Activated CD8-positive, alpha-beta memory T cell treated with anti-CD3 and anti-CD28 coated beads, Interleukin-2, amount 50 U/mL, for 48 hours (primary cell): ENCODE measurements around the gene ZNF511.

Experiments used
- DNase-seq: peaks from one replicate; pipeline ENCODE4 v3.0.0-alpha.2; 2020

The ZNF511 gene

DNA sequence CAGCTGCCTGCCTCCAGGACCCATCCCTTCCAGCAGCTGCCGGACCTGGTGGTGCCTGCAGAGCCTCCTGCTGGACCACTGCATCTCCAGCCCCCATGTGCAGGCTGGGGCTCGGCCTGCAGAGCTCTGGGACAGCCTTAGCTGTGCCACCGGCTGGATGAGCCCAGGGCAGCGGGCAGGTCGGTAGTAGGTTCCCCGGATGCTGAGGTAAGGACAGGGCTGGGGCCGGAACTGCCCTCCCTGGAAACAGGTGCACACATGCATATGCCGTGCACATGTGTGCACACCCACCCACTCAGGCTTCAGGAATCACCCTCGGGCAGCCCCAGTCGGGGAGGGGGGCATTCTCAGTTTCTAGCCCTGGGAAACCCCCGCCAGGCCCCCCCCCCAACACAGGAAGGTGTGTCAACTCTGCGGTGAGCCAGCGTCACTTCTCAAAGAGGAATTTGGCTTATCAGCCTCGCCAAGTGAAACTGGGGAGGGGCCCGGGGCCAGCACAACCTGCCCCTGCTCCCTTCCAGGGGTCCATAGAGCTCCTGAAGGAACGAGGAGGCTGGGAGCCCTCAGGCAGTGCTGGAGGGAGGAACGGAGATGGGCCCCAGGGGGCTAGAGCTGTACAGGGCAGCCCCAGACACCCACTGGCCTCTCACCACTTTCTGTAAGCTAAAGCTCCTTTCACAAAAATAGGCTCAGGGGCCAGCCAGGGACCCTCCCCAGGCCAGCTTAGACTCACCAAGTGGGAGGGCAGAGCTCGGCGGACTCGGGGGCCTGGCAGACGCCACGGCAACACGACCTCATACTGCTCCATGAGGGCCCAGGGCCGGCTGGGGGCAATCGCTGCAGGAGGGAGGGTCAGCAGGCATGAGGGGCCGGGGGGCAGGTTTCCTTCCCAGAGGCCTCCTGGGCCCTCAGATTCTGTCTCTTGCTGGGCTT lies 33.7 kb upstream of the ZNF511 start:
- peak; percentile 87 for DNase-seq

GRCh38 chr10:133275684-133276092 lies 33.0 kb upstream of the ZNF511 start:
- DNase-seq, result no peak

DNA sequence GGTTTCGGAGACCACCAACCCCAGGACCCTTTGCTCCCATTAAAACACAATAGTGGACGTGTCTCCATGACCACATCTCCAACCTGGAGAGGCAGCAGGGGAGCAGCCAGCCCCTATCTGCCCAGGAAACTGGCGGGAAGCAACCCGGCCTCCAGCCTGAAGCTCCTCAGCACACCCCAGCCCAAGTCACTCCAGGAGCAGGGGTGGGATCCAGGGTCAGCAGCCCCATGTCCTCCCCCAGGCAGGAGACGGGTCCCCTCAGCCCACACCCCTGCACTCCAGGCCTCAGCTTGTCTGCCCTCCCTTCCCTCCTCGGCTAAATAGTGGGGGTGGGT lies 32.6 kb upstream of the ZNF511 start:
- no peak for DNase-seq

DNA sequence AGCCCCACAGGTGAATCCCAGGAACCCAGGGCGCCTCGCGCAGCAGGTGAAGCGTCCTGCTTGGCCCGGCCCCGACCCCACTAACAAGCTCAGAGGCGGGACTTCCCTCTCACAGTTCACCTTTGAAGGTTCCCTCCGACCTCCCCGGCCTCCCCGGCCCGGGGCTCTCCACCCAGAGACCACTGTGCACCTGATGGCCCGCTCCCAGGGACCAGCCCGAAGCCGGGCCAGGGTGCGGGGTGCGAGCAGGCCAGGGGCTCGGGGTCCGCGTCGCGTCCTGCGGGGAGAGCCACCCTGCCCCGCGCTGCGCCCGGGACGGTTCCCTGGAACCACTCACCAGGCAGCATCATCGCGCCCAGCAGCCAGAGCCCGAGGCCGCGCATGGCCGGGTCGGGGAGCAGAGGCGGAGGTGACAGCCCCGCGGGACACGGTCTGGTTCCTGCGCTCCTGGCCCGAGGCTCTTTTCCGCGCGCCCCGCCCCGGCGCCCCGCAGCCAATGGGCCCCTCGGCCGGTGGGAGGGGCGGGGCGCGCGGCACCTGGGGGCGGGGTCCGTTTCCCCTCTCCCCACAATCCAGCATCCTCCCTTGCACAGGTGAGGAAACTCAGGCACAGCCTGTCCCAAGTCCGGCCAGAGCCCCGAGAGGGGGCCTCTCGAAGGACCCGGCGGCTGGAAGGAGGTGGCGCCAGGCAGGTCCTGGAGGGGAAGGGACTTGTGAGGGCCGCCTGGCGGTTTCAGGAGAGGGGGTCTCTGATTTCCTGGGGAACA lies 32.1 kb upstream of the ZNF511 start, which contains the start of gene ADAM8:
ADAM8 (minus strand) TSS at position 434 of the 767 bp plus-strand sequence; CDS start at position 383, 51 bp downstream.
- peak; percentile 87 for DNase-seq

DNA sequence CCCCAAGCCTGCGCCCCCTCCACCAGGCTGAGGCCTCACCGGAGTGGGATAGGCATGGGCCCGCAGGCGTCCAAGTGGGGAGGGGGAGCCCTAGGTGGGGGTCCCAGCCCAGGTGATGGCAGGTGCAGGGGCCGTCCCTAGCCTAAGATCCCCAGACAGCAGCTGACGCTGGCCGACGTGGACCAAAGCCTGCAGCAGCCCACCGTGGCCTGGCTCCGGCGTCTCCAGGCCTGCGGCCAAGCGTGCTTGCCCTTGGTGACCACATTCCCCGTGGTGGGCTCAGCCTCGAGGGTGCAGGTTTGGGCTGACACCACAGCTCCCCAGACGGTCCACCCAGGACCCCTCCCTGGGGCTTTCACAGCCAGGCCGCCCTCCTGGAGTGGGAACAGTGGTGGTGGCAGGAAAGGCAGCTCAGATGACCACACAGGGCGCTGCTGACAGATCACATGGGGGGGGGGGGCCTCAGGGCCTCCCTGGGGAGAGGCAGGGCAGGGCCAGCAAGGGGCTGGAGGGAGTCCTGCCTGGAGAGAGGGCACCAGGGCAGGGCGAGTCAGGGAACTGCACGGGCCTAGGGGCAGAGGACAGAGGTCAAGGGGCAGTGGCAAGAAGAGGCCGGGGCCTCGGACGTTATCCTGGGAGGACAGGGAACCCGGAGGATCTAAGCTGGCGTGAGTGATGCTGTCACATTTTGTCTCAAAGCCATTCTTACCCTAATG lies 31.3 kb upstream of the ZNF511 start:
- no peak for DNase-seq

GRCh38 chr10:133277993-133278576 lies 30.6 kb upstream of the ZNF511 start:
- no peak for DNase-seq

- DNase-seq, result no peak
These were observed 30.0 kb upstream of the ZNF511 start for GRCh38 chr10:133278577-133279265.

DNA sequence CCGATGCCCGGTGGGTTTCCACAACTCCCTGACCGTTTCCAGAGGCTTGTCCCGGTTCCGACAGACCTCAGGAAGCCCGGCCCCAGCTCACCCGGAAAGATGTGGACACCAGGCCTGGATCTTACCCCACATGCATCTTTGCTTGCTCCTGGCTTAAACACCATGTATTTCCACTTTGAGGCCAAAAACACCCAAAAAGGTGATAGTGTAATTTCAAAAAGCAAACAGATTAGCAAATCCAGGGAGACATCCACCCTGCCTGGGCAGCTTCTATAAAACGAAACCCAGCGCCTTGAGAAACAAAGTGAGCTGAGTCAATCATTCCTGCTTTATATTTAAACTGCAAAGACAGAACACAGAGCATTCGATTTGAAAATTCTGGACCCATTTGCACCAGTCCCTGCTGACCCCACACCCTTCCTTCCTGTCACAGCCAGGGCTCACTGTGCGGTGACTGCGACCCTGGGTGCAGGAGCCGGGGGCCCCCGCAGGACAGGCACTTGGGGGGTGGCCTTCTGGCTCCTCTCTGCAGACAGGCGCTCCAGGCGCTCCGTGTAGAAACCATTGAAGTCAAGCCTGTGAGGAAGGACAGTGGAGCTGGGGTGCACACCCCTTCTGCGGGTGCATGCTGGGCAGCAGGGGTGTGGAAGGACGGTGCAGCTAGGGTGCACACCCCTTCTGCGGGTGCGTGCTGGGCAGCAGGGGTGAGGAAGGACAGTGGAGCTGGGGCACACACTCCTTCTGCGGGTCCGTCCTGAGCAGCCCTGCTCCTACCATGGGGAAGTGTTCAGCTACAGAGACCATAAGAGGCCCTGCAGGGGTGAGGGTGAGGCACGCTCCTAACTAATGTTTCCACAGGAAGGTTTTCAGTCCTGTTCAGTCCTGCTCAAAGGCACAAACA lies 29.1 kb upstream of the ZNF511 start:
- no peak for DNase-seq

- DNase-seq, result no peak
These were observed 28.2 kb upstream of the ZNF511 start for GRCh38 chr10:133280391-133281059.

DNA sequence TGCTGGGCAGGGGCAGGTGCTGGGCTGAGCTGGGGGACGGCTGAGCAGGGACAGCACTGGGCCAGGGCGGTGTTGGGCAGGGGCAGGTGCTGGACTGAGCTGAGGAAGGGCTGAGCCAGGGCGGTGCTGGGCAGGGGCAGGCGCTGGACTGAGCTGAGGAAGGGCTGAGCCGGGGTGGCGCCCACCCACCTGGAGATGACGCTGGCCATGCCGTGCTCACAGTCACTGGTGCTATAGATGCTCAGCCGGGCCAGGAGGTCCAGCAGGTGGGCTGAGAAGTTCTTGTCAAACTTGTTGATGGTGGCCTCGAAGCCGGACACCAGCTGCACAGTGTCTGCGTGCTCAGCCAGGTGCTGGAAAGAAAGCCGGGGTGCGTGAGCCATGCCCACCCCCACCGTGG lies 27.6 kb upstream of the ZNF511 start:
- DNase-seq, result no peak

GRCh38 chr10:133281628-133282372 lies 26.9 kb upstream of the ZNF511 start:
- no peak for DNase-seq

DNA sequence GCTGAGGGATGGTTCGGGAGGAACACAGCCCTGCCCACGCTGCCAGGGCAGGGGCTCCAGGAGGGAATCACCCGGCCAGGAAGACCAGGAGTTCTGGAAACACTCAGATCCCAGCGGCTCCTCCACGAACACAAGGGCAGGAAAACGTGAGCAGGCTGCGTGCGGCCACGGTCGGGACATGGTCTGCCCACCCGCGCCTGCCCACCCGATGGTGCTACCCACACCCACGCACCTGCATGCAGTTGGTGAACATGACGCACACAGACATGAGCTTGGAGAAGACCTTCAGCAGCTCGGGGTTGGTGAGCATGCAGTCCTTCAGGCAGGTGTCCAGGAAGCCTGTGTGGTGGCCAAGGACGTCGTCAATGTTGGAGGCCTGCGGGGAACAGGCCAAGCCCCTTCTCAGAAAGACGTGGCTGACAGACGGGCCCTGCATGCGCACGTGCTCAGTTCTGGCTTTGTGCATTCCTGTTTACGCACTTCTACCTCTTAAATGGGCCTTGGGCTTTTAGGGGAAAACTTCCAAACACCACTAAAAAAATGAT lies 25.8 kb upstream of the ZNF511 start:
- DNase-seq, result no peak

GRCh38 chr10:133283931-133284330 lies 24.8 kb upstream of the ZNF511 start:
- no peak for DNase-seq

DNA sequence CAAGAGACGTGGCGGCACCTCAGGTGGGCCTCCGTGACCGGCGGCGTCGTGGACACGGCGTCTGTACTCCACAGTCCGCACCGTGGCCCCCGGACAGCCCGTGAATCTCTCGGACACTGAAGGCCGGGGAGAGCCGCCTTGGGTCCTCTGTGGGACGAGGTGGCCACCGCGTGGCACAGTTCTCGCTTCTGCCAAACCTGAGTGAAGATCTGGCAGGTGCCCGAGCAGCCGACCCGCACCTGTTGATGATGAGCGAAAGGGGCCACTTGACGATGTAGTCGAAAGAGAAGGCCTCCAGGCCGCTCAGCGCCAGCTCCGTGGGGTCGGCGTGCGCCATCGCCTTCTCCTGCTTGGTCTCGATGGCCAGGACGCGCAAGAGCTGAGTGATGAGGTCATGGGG lies 23.5 kb upstream of the ZNF511 start:
- DNase-seq, result no peak

DNA sequence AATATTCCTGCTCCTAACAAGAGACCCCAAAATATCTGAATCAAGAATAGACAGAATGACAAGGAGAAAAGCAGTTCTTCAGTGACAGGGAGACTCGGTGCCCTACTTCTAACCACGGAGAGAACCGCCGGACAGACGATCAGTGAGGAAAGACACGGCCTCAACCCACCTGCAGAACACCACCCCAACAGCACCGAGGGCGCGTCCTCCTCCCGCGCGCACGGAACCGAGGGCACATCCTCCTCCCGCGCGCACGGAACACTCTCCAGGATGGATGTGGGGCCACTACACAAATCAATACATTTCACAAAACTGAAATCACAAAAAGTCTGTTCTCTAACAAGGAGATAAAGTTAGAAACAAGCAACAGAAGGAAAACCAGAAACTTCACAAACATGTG lies 22.3 kb upstream of the ZNF511 start:
- DNase-seq, result no peak

GRCh38 chr10:133287832-133288500 lies 20.7 kb upstream of the ZNF511 start:
- no peak for DNase-seq

DNA sequence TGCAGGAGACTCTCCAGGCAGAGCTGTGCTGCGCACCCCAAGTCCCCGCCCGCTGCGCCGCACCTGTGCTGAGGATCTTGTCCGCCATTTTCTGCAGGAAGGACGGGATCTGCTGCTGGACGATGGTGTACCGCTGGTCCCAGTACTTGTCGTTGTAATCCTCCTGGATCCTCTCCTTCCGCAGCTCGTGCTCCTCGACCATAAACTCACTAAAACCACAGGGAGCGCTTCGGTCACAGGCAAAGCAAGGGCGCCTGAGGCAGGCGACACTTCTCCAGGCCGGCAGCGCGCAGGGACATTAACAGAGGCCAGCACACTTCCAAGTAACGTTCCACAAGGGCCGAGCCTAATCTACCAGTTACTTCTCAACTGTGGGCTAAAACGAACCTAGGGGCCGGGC lies 19.0 kb upstream of the ZNF511 start:
- DNase-seq, result no peak

GRCh38 chr10:133292919-133293809 lies 15.6 kb upstream of the ZNF511 start:
- no peak for DNase-seq
